HG03025 (cell line): Measurements from ENCODE around the gene CLK3.
"Not testable (repeated sequence)": the region's sequence is repeated elsewhere in the genome, so short reads cannot be mapped to it uniquely, and the experiment has no call there.

Experiments used
- ATAC-seq: cut with Tn5 transposase; IDR thresholded peaks from one replicate; pipeline ENCODE4 v1.9.1; 2021; ENCODE audit warnings: mild to moderate bottlenecking, moderate library complexity; ENCODE audit not compliant: unreplicated experiment, low FRiP score

CLK3 gene

DNA sequence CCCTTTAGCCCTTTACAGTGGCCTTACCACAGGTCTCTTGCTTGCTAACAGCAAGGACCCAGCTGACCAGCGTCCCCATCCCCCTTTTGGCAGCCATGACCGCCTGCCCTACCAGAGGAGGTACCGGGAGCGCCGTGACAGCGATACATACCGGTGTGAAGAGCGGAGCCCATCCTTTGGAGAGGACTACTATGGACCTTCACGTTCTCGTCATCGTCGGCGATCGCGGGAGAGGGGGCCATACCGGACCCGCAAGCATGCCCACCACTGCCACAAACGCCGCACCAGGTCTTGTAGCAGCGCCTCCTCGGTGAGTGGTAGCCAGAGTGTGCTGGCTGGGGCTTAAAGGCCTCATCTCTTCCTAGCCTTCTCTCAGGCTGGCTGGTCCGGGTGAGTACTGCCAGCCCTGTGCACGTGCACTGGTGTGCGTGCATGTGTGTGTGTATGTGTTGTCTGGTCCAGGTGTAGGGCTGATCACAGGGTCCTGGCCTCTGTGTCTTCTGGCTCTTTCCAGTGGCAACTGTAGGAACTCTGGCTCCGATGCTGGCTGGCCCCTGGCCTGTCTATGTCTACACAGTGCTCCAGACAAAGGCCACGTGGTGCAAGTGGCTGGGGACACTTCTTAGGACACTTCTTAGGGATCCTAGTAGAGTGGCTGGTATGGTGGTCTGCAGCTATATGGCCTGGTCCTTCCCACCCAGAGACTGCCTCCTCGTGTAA is 4.4 kb downstream of the CLK3 start:
- ATAC-seq = no peak

DNA sequence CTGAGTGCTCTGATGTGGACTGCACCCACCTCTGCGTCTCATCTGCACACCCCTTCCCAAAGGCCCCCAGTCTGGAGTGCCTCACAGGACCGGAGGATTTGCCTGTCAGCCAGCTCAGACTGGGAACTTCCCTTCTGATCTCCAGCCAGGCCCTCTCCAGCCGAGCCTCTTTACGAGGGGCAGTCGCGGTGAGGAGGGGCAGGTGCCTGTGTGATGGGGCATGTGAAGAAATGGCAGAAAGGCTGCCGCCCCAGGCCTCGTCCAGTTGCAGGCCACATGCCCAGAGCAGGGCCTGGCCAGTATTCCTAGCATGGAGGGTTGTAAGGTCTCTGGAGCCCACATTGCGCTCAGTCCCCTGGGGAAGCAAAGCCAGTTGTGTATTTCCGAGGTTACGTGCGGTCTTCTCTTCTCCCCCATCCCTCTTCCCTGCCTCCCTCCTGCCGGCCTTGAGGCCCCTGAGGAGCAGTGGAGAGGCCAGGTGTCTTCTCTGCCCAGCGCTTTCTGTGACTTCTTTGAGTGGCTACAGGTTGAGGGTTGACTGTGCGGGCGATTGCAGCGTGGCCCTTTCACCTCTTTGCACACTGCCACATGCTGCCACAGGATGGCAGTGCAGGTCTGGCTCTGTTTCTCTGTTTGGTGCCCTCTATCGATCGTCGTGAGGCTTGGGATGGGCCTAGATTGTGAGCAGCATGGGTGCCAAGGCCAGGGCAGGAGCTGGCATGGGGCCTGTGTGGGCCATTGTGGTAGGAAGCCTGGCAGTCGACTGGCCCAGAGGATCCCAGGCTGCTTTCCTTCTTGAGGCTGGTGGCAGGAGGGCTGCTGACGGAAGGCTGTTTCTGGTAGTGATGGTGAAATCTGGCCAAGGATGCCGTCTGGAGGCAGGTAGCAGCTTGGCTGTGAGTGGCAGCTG is 5.3 kb downstream of the CLK3 start:
- ATAC-seq = no peak

DNA sequence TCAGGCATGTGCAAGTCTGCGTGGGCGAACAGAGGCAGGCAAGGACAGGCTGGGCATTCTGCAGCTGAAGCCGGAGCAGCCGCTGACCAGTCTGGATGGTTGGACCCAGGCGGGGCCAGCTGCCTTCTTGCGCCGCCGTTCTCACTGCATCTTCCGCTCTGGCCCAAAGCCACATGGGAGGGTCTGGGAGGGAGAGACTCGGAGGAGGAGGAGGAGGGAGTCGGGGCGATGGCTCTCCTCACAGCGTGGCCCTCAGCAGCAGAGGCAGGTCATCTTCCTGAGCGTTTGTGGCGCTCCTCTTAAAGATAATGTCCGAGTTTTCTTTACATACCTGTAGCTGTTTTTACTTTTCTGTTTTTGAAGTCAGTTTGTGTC is 5.9 kb downstream of the CLK3 start:
- no peak for ATAC-seq

DNA sequence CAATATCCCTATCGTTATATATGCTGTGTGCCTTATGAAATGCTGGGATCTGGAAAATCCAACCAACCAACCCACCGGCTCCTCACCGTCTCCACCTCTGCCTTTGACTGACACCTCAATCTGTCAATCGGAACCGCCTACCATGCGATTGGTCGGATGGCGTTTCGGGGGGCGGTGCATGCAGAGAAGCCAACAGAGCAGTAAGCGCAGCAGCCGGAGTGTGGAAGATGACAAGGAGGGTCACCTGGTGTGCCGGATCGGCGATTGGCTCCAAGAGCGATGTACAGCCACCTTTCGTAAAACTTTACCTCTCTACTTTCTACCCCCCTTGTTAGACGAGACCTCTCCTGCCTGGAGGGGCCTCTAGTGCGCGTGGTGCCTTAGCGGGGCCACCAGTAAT is 6.3 kb downstream of the CLK3 start:
- ATAC-seq = no peak

DNA sequence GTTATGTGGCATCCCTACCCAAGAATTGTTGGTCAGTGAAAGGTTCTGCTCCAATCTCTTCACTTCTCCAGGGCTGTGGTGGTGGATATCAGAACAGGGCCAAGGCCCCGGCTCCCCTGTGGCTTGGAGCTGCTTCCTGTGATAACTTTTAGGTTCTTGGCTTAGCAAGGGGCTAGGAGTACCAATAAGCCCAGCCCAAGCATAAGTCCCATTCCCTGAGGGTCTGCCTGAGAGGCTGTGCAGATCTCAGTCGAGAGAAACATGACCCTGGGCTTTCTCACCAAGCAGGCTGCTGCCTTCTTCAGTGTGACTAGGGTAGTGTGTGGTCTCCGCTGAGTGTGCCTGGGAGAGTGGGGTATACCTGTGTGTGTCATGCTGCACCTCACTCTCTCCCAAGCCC is 7.1 kb downstream of the CLK3 start:
- no peak for ATAC-seq

DNA sequence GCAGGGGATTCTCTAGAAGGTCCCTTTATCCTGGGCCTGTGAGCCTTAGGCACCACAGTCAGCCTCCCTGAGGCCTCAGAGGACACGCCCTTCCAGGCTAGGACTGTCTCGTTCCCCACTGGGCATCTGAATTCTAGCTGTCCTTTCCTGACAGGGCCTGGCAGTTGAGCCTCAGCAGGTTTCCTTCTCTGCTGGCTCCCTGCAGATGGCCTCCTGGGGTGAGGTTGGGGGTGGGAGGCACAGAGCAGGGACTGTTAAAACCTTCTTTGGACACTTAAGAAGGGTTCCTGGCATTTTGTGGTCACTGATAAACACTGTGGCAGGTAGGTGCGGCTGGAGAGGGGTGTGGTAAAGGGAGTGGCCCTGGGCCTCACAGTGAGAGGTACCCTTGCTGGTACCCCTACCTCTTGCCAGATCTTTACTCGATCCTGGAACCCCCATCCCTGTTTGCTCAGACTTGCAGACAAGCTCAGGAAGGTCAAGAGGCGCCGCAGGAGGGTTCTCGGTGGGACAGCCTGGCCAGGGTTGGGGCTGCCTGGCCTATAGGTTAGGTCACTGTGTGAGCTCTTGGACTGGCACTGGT is 8.5 kb downstream of the CLK3 start:
- ATAC-seq = no peak

DNA sequence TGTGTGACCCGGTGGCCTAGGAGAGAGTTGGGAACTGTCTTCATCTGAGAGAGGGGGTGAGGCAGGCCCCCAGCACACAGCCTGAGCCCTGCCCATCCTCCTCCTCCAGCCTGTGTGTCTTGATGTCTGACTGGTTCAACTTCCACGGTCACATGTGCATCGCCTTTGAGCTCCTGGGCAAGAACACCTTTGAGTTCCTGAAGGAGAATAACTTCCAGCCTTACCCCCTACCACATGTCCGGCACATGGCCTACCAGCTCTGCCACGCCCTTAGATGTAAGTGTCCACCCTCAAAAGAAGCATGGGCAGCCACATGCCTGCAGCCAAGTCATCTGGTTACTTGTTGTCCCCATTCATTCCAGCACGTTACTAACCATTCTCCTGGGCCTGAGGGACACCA is 10.1 kb downstream of the CLK3 start:
- ATAC-seq = no peak

DNA sequence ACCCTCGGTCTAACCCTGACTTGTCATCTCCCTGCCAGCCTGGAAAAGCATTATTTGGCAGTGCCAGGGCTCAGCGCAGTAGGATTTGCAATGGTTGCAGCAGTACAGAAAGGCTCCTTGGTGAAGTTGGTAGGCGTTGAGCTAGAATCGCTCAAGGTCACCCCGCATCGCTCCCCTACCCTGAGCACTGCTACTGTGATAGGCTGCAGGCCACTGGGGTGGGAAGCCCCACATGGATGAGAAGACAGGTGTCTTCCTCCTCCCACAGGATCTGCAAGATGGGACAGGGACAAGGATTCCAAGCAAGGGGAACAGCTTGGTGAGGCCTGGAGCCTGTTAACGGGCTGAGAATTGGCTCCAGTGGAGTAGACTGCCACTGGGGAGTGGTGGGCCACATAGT is 10.7 kb downstream of the CLK3 start:
- ATAC-seq = no peak

DNA sequence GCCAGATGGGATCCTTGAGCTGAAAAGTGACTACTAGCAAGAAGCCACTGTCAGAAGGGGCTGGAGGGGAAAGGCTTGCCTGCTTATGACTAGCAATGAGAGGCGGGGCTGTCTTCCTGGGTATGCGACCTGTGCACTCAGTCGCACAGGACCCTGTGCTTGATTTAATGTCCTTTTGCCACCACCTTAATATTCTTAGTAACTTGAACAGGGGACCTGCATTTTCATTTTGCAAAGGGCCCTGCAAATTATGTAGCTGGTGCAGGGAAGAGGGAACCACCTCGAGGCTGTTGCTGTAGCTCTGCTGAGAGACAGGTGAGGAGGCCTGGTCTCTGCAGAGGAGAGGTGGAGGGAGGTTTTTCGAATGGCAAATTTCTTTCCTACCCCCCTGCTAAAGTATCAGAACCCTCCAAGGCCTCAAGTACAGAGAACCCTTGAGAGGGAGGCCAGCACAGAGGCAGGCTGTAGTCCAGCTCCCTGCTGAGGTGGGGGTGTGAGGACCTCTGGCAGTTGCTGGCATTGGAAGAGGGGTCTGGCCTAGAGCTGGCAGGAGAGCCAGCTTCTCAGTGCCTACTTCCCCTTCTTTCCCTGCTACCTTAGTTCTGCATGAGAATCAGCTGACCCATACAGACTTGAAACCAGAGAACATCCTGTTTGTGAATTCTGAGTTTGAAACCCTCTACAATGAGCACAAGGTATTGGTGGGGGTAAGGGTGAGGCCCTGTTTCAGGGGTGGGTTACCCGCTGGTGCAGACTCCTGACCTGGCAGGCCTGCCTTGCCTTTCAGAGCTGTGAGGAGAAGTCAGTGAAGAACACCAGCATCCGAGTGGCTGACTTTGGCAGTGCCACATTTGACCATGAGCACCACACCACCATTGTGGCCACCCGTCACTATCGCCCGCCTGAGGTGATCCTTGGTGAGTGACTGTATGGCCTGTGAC is 11.4 kb downstream of the CLK3 start:
- ATAC-seq = no peak

DNA sequence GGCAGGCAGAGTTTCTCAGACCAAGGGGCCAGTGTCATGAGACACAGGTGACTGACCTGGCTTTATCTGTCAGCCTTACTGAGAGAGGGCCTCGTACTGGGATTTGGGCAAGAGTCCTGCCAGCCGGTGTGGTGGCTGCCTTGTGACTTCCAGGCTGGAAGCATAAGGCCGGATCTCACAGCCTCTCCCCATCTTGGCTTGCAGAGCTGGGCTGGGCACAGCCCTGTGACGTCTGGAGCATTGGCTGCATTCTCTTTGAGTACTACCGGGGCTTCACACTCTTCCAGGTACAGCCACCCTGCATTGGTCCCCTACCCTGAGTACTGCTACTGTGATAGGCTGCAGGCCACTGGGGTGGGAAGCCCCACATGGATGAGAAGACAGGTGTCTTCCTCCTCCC is 12.1 kb downstream of the CLK3 start:
- ATAC-seq = no peak

DNA sequence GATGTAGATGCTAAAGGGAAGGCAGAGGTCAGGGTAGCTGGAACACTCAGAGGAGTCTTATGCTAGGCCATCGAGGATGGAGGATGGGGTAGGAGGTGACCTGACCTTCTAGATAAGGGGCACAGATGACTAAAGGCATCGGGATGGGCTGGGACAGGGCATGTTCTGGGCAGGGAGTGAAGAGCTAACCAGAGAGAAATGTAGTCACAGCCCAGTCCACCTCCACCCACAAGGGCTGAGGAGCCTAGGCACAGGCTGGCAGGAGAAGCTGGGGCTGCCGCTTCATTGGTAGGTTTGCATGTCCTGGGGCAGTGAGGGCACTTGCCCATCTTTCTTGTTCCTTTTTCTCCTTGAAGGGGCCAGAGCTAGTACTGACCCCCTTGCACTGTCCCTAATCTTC is 12.6 kb downstream of the CLK3 start:
- no peak for ATAC-seq

DNA sequence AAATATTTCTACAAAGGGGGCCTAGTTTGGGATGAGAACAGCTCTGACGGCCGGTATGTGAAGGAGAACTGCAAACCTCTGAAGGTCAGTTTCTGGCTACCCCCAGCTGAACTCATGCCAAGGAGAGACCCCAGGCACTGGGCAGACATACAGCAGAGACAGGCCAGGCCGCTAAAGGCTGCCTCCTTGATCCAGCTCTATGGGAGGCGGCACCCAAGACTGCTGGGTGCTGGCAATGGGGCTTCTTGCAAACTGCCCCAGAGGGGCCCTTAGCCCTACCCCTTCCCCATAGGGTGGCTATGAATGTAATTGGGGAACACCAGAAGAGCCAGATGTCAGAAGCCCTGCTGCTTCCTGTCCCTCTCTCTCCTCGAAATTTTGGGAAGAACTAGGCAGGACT is 13.3 kb downstream of the CLK3 start:
- ATAC-seq = no peak

DNA sequence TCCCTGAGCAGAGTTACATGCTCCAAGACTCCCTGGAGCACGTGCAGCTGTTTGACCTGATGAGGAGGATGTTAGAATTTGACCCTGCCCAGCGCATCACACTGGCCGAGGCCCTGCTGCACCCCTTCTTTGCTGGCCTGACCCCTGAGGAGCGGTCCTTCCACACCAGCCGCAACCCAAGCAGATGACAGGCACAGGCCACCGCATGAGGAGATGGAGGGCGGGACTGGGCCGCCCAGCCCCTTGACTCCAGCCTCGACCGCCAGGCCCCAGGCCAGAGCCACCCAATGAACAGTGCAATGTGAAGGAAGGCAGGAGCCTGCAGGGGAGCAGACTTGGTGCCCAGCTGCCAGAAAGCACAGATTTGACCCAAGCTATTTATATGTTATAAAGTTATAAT is 14.1 kb downstream of the CLK3 start:
- not testable (repeated sequence) for ATAC-seq

DNA sequence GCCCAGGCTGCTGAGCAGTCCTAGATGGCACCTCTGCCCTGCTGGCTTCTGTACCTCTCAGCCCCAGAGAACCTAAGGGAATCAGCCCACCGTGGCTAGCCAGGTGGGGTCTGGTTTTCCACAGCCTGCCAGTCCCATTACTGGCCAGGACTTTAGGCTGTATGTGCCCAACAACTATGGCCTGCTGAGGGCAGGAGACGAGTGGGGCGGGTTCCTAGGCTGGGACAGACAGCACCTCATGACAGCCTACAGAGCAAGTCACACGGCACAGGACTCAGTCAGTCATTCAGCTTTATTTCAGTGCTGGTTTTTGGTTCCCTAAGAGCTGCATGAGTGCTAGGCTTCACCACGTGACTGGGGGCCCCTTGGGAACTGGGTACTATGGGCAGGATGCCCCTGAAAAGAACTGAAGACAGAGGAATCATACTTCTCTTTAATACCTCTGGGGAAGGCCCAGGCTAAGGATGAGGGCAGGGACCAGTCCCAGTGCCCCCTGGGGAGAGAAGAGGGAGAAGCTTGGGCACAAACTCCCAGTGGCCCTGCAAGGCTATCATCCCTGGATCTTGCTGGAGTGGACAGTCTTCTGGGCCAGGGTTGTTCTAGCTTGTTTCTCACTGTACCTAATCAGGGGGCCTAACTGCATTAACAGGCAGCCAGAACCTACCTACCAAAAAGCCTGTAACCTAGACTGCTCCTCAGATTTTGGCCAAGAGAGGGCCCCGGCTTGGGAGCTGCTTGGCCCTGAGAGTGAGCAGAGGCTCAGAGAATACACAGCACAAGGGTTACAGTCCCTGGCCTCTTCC is 14.8 kb downstream of the CLK3 start:
- no peak for ATAC-seq

DNA sequence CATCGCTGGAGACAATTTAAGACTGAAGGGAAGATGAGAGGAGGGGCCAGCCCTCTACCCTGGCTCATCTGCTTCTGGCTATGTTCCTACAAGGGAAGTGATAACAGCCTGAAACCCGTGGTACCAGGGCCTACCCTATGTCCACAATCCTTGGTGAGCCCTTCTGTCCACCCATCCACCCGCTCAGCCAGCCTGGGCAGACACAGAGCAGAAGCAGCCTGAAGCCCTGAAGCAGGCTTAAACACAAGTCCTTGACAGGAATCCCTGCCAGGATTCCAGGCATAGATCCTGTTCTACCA is 15.4 kb downstream of the CLK3 start:
- no peak for ATAC-seq

DNA sequence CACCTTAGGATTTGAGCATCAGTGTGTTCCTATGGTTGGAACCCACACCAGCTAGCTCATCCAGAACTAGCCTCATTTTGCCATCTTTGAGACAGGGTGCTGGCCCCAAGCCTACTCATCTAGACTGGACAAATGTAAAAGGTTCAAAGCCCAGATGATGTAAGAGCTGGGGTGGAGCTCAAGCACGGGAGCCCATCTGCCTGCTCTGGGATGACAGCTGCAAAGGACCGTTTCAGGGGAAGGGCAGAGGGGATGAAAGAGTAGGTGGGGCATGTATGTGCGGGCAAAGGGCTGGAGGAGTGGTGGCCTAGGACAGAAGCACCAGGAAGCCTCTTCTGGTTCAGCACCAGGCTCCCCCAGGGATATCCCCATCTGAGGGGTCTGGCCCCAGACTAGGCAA is 15.8 kb downstream of the CLK3 start:
- ATAC-seq = no peak

DNA sequence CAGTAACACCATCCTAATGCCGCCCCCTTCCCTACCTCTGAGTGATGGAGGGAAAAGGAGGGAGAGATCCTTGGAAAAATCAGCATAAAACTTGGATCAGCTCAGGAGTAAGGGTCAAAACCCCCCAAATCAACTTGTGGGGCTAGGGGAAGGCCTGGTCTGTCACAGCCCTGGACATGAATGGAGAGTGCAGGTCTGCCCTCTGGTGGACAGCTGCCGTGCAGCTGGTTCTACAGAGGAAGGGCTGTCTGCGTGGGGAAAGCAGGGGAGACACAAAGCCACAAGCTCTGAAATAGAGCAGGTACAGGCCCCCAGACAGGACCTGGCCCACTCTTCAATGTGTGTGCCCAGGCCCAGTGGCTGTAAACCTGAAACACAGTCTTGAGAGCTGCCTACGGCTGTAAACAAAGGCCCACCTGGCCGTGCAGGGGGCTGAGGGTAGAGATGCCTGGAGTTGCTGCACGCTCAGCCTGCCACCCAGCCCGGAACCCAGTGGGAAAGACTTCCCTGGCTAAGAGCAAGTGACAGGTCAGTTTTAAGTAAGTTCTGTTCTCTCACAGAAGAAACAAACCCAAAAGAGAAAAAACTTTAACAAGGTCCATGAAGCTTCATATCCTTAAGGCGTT is 16.4 kb downstream of the CLK3 start:
- no peak for ATAC-seq

DNA sequence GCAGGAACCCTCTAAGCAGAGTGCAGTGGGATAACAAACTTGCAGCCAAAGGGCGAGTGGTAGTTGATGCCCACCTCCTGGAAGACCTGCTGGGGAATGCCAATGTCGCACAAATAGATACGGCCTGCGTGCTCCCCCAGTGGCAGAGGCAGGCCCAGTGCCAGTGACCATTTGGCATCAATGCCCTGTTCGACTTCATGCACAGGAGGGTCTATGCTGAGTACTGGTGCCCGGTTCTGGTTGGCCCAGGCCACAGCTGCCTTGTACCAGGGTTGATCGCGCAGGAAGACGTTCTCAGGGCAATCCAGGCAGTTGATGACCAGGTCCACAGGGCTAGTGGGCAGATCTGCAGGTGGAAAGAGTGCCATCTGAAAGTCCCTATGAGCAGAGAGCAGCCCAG is 17.0 kb downstream of the CLK3 start:
- no peak for ATAC-seq

DNA sequence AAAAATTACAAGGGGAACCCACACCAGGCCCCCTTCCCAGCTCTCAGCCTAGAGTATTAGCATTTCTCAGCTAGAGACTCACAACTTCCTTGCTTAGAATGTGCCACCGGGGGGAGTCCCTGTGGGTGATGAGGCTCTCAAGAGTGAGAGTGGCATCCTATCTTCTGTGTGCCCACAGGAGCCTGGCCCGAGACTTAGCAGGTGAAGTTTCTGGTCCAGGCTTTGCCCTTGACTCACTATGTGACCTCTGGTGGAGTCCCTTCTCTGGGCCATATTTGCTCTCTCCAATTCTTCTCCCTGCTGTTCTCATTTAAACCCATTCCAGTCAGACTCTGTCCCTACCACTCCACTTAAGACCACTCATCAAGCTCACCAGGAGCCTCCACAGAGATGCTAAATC is 18.1 kb downstream of the CLK3 start:
- ATAC-seq = no peak

DNA sequence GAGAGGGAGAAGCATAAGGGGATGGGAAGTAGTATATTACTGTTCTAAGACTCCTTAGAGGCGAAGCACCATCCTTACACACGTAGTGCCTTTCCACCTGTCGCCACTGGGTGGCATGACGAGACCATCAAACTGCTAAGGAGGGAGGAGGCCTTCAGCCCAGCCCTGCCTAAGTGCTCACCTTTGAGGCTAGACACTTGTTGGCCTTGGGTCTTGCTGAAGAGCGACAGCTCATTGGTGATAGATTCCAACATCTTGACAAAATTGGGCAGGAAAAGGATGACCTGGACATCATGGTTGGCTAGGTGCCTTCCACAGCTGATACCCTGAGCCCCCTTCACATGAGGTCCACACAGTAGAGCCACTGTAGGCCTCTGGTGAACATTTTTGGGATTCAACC is 19.6 kb downstream of the CLK3 start:
- no peak for ATAC-seq
